ENCODE measurements around the gene MYD88.

MYD88 gene

GRCh38 chr3:38138349-38139190, at the start of gene MYD88:
Gene MYD88, plus strand, starts transcription at chr3:38138661. Its CDS starts 40 bp downstream, at chr3:38138701.
- no peak for DNase-seq

DNA sequence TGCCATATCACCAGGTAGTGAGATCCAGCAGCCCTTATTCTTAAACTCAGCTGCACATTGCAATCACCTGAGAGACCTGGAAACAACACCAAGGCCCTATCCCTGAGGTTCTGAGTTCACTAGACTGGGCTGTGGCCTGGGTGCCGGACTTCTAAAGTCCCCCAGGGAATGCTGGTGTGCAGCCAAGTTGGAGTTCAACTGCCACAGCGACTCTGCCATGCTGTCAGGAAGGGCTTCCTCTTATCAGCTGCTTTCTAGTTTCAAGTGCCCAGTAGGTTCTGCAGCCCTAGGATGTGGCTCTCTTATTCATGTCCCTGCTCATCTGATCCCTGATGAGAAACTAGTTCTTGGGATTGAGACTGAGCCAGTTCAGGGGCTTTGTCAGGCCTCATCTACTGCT, 49.3 kb upstream of the MYD88 start:
- no peak for DNase-seq

- no peak for DNase-seq
Observed at GRCh38 chr3:38090453-38090852, 48.0 kb upstream of the MYD88 start.

GRCh38 chr3:38094999-38095398, 43.5 kb upstream of the MYD88 start:
- no peak for DNase-seq

DNA sequence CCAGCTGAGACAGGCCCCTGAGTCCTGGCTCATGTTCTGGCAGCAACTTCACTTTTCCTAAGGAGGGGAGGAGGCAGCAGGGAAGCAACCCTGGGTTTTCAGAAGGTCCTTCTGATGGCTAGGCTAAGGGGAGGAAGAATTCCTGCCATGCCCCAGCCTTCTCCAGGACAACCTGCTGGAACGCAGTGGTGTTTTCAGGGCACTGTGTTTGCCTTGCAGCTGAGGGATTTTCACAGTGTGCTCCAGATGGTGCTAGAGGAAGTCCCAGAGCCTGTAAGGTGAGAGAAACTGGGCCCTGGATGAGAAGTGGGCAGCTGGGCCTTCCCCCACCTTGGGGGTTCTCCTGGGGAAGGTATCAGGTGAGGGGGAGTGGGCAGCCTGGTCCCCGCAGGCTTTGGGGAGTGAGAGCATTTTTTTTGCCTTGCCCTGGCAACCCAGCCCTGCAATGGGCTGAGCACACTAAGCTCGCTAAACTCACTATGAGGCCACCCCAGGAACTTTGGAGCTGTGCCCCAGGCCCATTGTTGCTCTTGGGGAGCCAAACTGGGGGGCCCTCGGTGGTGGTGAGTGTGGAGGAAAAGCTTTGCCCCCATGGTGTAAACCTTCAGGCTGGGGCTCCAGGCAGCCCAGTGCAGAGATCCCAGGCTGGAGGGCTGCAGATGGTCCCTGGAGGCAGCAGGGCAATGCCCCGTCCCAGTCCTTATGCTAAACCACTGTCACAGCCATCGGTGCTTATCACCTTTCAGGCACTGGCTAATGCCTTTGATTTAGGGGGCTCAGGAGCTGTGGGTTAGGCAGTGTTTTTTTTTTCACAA, 42.6 kb upstream of the MYD88 start:
- no peak for DNase-seq

DNA sequence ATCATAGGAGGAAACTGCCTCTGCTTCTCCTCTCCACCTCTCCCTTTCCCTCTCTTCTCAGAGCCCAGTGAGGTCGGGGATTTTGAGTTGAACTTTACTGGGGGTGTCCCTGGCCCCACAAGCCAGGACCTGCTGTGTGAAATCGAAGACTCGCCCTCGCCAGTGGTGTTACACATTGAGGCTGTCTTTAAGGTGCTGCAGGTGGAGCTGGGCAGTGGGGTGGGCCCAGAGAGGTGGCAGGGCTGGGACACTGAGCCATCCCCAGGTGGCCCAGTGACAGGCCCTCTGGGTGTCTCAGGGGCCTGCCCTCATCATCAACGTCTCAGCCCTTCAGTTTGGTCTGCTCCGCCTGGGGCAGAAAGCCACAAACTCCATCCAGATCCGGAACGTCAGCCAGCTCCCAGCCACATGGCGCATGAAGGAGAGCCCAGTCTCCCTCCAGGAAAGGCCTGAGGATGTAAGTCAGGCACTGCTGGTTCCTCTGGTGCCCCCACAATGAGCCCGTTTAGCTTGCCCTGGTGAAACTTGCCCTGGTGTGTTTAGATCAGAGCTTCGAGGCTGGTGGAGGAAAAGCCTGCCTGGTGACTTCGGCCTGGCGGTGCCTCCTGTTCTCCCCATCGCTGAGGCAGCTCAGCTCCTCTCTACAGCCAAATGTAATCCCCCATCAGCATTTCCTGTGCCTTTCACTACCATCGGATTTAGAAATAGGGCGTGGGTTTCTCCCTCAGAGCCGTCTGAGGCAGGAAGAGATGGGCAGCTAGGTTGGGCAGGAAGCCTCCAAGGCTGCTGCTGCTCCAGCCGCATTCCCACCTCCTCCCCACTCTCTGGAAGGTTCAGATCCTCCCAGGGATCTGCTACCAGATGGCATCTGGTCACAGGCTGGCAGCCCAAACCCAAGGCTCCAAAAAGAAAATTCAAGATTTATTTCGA, 40.8 kb upstream of the MYD88 start:
- DNase-seq, result no peak

DNA sequence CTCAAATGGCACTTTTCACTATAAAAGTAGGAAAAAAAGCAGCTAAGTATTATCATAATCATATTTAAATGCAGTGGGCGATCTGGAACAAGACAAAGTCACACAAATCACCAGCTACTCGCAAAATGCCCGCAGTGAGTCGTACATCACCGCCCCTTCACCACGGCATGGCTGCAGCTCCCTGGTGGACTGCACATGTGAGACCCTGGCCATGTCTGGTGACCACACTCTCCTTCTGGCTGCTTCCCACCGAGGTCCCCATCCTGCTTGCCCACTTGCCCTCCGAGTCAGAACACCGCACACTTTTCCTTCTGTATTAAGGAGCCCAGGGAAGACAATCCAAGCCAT, 40.1 kb upstream of the MYD88 start:
- DNase-seq, result no peak

- no peak for DNase-seq
Observed at GRCh38 chr3:38099518-38099917, 38.9 kb upstream of the MYD88 start.

DNA sequence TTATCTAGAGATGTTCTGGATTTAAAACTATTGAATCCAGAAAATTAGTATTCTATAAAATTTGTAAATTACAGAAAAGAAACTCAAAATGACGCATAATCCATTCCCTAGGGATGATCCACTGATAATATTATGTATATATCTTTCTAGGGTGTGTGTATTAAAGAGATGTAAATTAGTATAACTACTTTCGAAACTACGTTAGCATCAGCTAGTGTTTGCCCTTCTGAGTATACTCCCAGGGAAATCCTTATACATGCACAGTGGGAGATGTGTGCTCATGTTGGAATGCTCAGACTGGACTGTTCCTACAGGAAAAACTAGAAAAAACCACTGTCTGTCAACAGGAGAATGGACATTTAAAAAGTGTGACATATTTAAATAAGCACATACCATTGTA, 38.0 kb upstream of the MYD88 start:
- no peak for DNase-seq

DNA sequence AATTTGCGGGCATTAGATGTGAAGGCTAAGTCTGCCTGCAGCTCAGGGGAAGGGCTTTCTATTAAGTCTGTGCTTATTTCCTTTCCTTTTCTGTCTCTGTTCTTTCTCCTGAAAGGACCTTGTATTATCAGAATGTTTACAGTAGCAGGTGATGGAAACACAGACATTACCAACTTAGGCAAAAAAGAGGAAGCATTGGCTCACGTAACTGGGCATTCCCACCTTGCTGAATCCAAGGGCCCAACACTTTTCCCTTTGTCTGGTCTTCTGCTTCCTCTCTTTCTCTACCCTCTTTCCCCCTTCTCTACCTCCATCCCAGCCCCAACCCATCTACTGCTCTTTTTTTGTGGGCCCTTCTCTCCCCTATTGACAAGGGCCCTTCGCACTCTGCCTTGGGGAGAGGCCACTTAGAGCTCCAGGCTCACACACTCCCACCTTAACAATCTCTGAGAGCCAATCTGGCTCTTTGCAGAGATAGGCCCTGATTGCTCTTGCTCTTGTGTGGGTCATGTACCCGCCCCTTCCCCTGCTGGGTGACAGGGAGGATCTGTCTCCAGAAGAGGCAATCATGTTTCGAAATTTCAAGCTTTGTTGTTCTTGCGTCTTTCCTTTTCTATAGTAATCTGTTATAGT, 36.5 kb upstream of the MYD88 start:
- no peak for DNase-seq

DNA sequence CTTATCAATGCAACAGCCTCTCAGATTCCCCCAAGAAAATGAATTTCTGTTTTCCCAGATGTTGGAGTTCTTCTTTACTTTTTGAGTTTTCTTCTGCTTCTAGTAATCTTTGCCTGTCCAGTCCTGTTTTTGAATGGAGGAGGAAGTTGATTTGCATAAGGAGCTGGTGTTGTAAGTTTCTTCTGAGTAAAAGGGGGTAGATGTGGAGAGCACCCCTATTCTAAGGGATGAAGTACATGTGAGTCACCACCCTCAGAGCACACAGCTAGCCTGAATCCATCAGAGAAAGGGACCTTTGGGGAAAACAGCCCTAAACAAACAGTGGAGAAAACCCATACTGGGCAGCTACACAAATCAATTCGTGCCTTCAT, 36.0 kb upstream of the MYD88 start:
- DNase-seq, result no peak

- DNase-seq, result no peak
Observed at GRCh38 chr3:38105525-38105924, 32.9 kb upstream of the MYD88 start.

DNA sequence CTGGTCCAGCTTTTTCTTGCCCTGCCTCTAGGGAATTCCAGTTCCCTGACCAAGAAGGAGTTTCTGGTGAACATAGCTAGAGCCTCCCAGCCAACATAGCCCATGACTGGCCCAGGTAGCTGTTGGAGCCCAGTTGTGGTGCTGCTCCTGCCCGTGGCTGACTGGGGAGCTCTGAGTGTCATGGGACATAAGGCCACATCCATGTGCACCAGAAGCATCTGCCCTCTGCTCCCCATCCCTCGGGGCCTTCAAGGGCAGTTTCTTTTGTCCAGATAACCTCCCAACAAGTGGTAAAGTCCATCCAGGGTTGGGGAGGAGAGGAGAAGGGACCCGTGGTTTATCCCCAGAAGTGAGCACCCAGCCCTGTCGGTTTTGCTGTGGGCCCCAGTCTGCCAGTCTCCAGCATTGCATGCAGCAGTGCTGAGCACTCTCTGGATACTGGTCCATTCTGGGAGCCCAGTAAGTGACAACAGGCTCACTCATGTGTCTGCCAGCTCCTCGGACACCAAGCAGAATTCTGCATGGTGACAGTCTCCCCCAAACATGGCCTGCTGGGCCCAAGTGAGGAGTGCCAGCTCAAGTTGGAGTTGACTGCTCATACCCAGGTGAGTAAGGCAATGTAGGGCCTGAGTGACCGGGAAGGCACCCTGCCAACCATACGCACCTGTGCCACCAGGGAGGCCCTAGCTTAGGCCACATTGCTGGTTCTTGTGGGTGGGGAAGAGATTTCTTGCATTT, 30.4 kb upstream of the MYD88 start:
- no peak for DNase-seq

- DNase-seq, result no peak
Observed at GRCh38 chr3:38108649-38109579, 29.5 kb upstream of the MYD88 start.

DNA sequence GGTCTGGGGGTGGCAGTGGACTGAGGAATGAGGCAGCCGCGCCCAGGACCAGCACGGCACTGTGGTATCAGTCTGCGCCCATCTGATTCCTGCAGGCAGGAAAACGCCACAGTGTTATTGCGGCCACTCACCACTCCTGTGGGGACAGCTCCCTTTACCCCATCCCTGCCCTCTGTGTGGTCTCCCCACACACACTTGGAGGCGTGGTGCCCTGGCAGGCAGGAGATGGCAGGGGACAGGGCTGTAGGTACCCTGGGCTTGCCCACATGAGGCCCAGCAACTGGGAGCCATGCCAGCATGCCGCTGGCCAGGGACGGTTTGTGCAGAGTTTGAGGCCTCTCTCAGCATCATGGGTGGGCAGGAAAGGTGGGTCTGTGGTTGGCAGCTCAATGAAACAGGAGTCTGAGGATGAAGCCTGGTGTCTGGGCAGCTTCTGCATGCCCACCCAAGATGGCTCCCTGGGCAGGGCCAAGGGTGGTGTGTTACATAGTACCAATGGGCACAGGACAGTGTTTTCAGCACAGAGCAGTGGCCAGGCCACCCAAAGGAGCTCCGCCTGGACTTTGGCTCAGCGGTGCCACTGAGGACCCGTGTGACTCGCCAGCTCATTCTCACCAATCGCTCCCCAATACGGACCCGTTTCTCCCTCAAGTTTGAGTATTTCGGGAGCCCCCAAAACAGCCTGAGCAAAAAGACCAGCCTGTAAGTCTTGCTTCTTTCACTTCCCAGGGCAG, 28.7 kb upstream of the MYD88 start:
- DNase-seq, result no peak

DNA sequence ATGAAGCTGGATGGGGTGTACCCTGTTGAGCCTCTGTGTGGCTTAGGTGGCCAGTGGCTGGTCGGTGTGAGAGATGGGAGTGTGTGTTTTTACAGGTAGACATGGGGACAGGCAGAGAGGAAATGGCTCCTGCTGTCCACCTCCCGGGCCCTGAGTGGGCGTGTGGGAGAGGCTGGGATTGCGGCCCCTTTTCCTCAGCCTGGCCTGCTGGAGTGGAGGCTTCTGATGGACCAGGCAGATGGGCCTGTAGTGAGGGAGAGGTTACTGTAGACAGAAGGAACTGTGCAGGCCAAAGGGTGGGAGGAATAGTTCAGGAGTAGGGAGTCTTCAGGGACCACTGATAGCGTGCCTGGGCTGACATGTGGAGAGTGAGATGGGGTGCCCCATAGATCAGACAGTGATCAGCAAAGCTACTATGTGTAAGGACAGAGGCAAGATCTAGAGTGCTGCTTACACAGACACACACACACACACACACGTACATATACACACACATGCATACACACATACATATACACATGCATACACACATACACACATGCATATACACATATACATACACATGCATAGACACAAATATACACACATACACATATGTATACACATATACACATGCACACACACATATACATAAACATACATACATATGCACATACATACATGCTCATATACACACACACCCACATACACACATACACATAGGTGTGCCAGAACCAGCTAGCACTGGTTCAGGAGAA, 28.0 kb upstream of the MYD88 start:
- no peak for DNase-seq

- DNase-seq, result no peak
Observed at GRCh38 chr3:38111201-38111600, 27.3 kb upstream of the MYD88 start.

DNA sequence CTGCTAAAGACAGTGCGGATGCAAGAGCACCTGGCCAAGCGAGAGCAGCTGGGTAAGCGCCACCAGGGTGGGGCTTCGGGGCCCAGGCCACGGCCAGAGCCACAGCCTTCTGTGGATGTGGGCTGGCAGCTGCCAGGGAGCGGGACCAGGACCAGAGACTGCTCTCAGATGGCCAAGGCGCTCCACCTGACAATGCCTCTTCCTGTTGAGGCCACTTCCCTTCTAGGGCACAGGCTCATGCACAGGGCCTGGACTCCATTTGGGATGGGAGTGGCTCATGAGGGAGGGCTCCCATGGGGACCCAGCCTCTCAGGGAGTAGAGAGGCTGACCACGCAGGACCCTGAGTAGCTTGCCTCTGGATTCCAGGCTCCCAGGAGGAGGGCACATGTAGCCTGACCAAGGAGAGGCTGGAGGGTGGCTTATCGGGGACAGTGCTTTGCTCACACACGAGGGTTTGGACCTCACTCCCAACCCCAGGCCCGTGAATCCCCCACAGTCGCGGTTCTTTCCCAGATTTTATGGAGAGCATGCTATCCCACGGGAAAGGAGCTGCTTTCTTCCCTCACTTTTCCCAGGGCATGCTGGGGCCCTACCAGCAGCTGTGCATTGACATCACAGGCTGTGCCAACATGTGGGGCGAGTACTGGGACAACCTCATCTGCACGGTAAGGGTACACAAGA, 26.6 kb upstream of the MYD88 start:
- DNase-seq, result no peak

- DNase-seq, result no peak
Observed at GRCh38 chr3:38112378-38112761, 26.1 kb upstream of the MYD88 start.

Measured in NCI-H2029 treated with DMSO at 0.1 percent for 48 hours (cell line).